Thoracic aorta (tissue), 2 donors: ENCODE data around the gene GASK1A. TPM values are rescaled to one million over a fixed set of nuclear protein-coding genes. Genes with fewer than 3 reads are reported as not detected.

ENCODE experiments used
- ATAC-seq: fragments of 150-250 bp; one replicate; pipeline ENCODE4 v1.8.0; 2017; ENCODE audit warnings: low read depth; ENCODE audit not compliant: insufficient number of reproducible peaks, low FRiP score
- DNase-seq: peaks from one replicate; pipeline ENCODE4 v3.0.0-alpha.2; 2020; ENCODE audit warnings: low spot score
- H3K27ac ChIP-seq, 2 donors: fragments of 200-600 bp; sonication (generic); 1 replicate in 1 of 2; 2 replicates in 1 of 2; pipeline ENCODE4 v1.5.1; 2016; ENCODE audit warnings: mild to moderate bottlenecking in 2 of 2, moderate library complexity in 2 of 2
- H3K27me3 ChIP-seq: fragments of 200-600 bp; sonication (generic); replicated peaks from 2 replicates; pipeline ENCODE4 v1.6.0; 2016; ENCODE audit warnings: mild to moderate bottlenecking; ENCODE audit not compliant: insufficient read depth
- H3K36me3 ChIP-seq: fragments of 200-600 bp; sonication (generic); one replicate; pipeline ENCODE4 v1.5.1; 2016
- H3K4me1 ChIP-seq, 2 donors: fragments of 200-600 bp; sonication (generic); 1 replicate in 1 of 2; 2 replicates in 1 of 2; pipeline versions ENCODE4 v1.5.1 to v1.6.0; 2016; ENCODE audit warnings: low read depth in 2 of 2, mild to moderate bottlenecking in 1 of 2; ENCODE audit not compliant: control insufficient read depth in 1 of 2
- H3K4me3 ChIP-seq: fragments of 200-600 bp; sonication (generic); 2 replicates; pipeline ENCODE4 v1.5.1; 2016; ENCODE audit warnings: mild to moderate bottlenecking
- H3K9me3 ChIP-seq: fragments of 200-600 bp; sonication (generic); 2 replicates; pipeline ENCODE4 v1.5.1; 2016
- CTCF ChIP-seq: fragments of 200-600 bp; sonication (generic); IDR thresholded peaks from one replicate; pipeline ENCODE4 v1.5.1; 2019; ENCODE audit warnings: antibody characterized with exemption
- total RNA-seq, 2 donors: library from RNA; depleted of rRNA; stranded (reverse); fragments of >200 nt; gene quantifications; one replicate each; pipeline versions ENCODE4 v1.1.0 to v1.2.3, GENCODE V29; 2016

GASK1A gene
- total RNA-seq, 2 donors from 2014 or later = 10.2 to 37.3 TPM

- no peak for TF ChIP-seq CTCF
- no peaks in the 10 kb centered on the region for H3K27me3 ChIP-seq
- DNase-seq (no peak), ATAC-seq (no peak)
- no peaks in the 10 kb centered on the region for H3K9me3 ChIP-seq
- H3K27ac ChIP-seq = no peak overlapping the region
- peaks cover under 1 to 25% of the 10 kb centered on the region in 2 donors for H3K4me1 ChIP-seq
- no peaks in the 10 kb centered on the region for H3K36me3 ChIP-seq
- no peak overlapping the region for H3K4me3 ChIP-seq
These were observed 42.1 kb downstream of the GASK1A start for GRCh38 chr3:43021186-43021585.

GRCh38 chr3:43022121-43022520 is 43.0 kb downstream of the GASK1A start:
- no peak for ATAC-seq
- Histone ChIP-seq H3K4me1 (peaks cover 5 to 33% of the 10 kb centered on the region in 2 donors), H3K9me3 (no peaks in the 10 kb centered on the region), H3K36me3 (no peaks in the 10 kb centered on the region), H3K27ac (no peak overlapping the region), H3K4me3 (no peak overlapping the region), H3K27me3 (no peaks in the 10 kb centered on the region)
- no peak for TF ChIP-seq CTCF
- no peak for DNase-seq

- no peak overlapping the region for H3K4me3 ChIP-seq
- H3K36me3 ChIP-seq = no peaks in the 10 kb centered on the region
- no peaks in the 10 kb centered on the region for H3K27me3 ChIP-seq
- no peak for ATAC-seq
- no peaks in the 10 kb centered on the region for H3K9me3 ChIP-seq
- H3K4me1 ChIP-seq = peaks cover 5 to 41% of the 10 kb centered on the region in 2 donors
- TF ChIP-seq CTCF = no peak
- no peak for DNase-seq
- no peak overlapping the region for H3K27ac ChIP-seq
These were observed 44.0 kb downstream of the GASK1A start for GRCh38 chr3:43023066-43023465.

- TF ChIP-seq CTCF = no peak
These were observed 44.6 kb downstream of the GASK1A start for GRCh38 chr3:43023746-43024145.

GRCh38 chr3:43024181-43024885 is 45.2 kb downstream of the GASK1A start:
- Histone ChIP-seq H3K4me1 (peaks cover 5 to 33% of the 10 kb centered on the region in 2 donors), H3K27me3 (no peaks in the 10 kb centered on the region), H3K36me3 (no peaks in the 10 kb centered on the region), H3K4me3 (no peak overlapping the region), H3K27ac (no peak overlapping the region), H3K9me3 (no peaks in the 10 kb centered on the region)
- DNase-seq (no peak), ATAC-seq (no peak)
- no peak for TF ChIP-seq CTCF

More at GRCh38 chr3:43023746-43024145, 44.6 kb downstream of the GASK1A start:
- ATAC-seq (no peak), DNase-seq (no peak)
- no peak overlapping the region for H3K27ac ChIP-seq
- H3K27me3 ChIP-seq = no peaks in the 10 kb centered on the region
- H3K36me3 ChIP-seq = no peaks in the 10 kb centered on the region
- H3K4me3 ChIP-seq = no peak overlapping the region
- peaks cover 5 to 39% of the 10 kb centered on the region in 2 donors for H3K4me1 ChIP-seq
- no peaks in the 10 kb centered on the region for H3K9me3 ChIP-seq
